Activated CD8-positive, alpha-beta T cell treated with anti-CD3 and anti-CD28 coated beads, Interleukin-2, amount 10 ng/mL, durations not matched to agents 7 days and 5 days (primary cell): ENCODE results near the gene CD247. TPM values are rescaled to one million over a fixed set of nuclear protein-coding genes. Genes with fewer than 3 reads are reported as not detected.

Experiments
- ATAC-seq: fragments of 150-1000 bp; cut with Tn5 transposase; one replicate; pipeline ENCODE4 v1.10.0; 2021; ENCODE audit warnings: moderate library complexity
- CTCF ChIA-PET: fragments of 350-600 bp; sonication (Branson Sonifier 250); formaldehyde crosslinking; loops from one replicate; lab custom pipeline; 2021; ENCODE audit warnings: antibody characterized with exemption; lab: Charles Lee
- POLR2A ChIA-PET: fragments of 350-600 bp; sonication (Branson Sonifier 250); formaldehyde crosslinking; loops from one replicate; lab custom pipeline; 2021; ENCODE audit warnings: antibody characterized with exemption; lab: Charles Lee
- DNase-seq: peaks from one replicate; pipeline ENCODE4 v3.0.0-alpha.2; 2020
- H3K27ac Mint-ChIP-seq: one replicate; pipeline ENCODE4 v1.8.0; 2021; ENCODE audit warnings: mild to moderate bottlenecking, mixed read lengths
- H3K27me3 Mint-ChIP-seq: one replicate; pipeline ENCODE4 v1.8.0; 2021; ENCODE audit warnings: low read depth, mixed read lengths
- H3K36me3 Mint-ChIP-seq: one replicate; pipeline ENCODE4 v1.8.0; 2021; ENCODE audit warnings: low read depth, mixed read lengths
- H3K4me1 Mint-ChIP-seq: one replicate; pipeline ENCODE4 v1.8.0; 2021; ENCODE audit warnings: low read depth, mixed read lengths
- H3K4me3 Mint-ChIP-seq: one replicate; pipeline ENCODE4 v1.8.0; 2021; ENCODE audit warnings: mild to moderate bottlenecking, mixed read lengths
- H3K9me3 Mint-ChIP-seq: one replicate; pipeline ENCODE4 v1.8.0; 2022; ENCODE audit warnings: mixed read lengths; ENCODE audit not compliant: insufficient read depth
- total RNA-seq, 2 experiments: library from RNA; stranded (reverse); gene quantifications; one replicate each; pipeline ENCODE4 v1.2.3, GENCODE V29; 2021

Gene CD247
- total RNA-seq, 2 experiments from 2014 or later: 243 to 251 TPM

DNA sequence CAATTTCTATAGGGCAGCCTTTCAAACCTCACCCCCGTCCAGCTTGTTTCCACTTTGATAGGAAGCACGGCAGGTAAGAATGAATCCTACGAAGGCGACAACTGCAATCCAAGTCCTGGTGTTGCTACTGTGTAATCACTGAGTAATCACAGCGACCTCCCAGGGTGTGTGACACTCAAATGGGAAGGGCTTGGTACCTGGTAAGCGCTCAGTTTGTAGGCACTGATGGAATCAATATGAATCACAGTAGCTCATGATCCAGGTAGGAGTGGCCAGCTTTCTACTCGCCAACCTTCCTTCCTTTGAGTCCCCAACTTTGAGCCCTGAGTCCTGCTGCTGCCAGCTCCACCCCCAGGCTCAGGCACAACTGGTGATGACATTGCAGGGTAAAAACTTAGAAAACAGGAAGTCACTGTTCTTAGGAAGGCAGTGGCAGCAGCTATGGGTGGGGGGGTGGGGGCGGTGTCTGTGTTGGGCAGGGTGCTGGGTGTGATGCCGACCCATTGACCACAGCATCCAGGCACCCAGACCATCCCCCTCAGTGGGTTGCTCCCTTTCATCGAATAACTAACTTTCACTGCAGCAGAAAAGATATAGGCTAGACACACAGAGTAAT is 70.7 kb downstream of the CD247 start:
- CTCF ChIA-PET: interaction anchor here (0.8 to 2.7 kb wide), 23 partner anchors 9 to 389 kb away, joined by 3 to 34 read pairs (median 5); partner anchors contain the start of genes CD247, CREG1 and POU2F1
- Mint-ChIP-seq H3K4me3 (peak overlapping the region; percentile 67), H3K36me3 (peaks cover 57% of the 10 kb centered on the region), H3K27me3 (no peaks in the 10 kb centered on the region), H3K4me1 (peaks cover 91% of the 10 kb centered on the region), H3K27ac (peak overlapping the region; percentile 94), H3K9me3 (no peaks in the 10 kb centered on the region)
- DNase-seq (peak; percentile 83), ATAC-seq (peak; percentile 75)
- POLR2A ChIA-PET: interaction anchor here (0.6 to 3.5 kb wide), 10 partner anchors 8 to 227 kb away, joined by 3 to 37 read pairs (median 5); partner anchors contain the start of genes CD247 and POU2F1

DNA sequence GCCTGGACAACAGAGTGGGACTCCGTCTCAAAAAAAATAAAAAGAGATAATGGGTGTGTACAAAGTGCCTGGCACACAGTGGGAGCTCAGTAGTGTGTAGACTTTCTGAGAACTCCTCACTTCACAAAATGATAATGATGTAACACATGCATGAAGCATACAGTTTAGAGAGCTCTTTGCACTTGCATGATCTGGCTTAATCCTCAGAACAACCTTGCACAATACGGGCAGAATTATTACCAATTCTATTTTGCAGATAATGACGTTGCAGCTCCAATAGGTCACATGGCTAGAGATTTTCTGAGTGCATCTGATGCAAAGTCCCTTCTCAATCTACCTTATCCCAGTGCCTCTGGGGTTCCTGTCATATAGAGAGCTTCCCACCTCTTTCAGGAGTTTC is 71.4 kb downstream of the CD247 start:
- H3K27me3 Mint-ChIP-seq: no peaks in the 10 kb centered on the region
- ChIA-PET CTCF (interaction anchor here (0.8 to 2.7 kb wide), 22 partner anchors 8 to 388 kb away, joined by 3 to 34 read pairs (median 5); partner anchors contain the start of genes CD247, CREG1 and POU2F1), POLR2A (interaction anchor here (0.6 to 3.5 kb wide), 9 partner anchors 8 to 226 kb away, joined by 3 to 37 read pairs (median 5); partner anchors contain the start of genes CD247 and POU2F1)
- peak overlapping the region; percentile 67 for H3K4me3 Mint-ChIP-seq
- H3K9me3 Mint-ChIP-seq: no peaks in the 10 kb centered on the region
- no peak for DNase-seq
- H3K4me1 Mint-ChIP-seq: peaks cover 91% of the 10 kb centered on the region
- ATAC-seq: no peak
- H3K36me3 Mint-ChIP-seq: peaks cover 59% of the 10 kb centered on the region
- H3K27ac Mint-ChIP-seq: peak overlapping the region; percentile 94

DNA sequence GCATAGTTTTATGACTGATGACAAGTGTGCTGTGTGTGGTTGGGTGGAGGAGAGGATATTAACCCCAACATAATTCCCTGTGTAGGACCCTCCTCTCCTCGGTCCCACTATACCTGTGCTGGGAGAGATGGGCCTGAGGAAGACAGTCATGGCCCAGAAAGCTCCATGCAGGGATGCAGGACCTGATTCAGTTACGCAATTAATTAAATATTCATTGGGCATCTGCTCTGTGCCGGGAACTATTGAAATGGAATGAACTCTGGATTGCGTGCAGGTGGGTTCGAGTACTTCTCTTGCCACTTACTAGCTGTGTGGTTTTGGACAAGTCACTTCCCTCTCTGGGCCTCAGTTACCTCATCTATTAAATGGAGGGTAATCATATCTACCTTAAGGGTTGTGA is 74.6 kb downstream of the CD247 start:
- peak overlapping the region; percentile 81 for H3K27ac Mint-ChIP-seq
- H3K36me3 Mint-ChIP-seq: peaks cover 75% of the 10 kb centered on the region
- DNase-seq (peak; percentile 14), ATAC-seq (no peak)
- no peaks in the 10 kb centered on the region for H3K9me3 Mint-ChIP-seq
- ChIA-PET POLR2A (no interaction called here), CTCF (interaction anchor here (0.6 to 4.3 kb wide), 9 partner anchors 10 to 370 kb away, joined by 3 to 20 read pairs (median 9); no protein-coding TSS in a partner anchor)
- H3K4me1 Mint-ChIP-seq: peaks cover 95% of the 10 kb centered on the region
- no peaks in the 10 kb centered on the region for H3K27me3 Mint-ChIP-seq
- no peak overlapping the region for H3K4me3 Mint-ChIP-seq

DNA sequence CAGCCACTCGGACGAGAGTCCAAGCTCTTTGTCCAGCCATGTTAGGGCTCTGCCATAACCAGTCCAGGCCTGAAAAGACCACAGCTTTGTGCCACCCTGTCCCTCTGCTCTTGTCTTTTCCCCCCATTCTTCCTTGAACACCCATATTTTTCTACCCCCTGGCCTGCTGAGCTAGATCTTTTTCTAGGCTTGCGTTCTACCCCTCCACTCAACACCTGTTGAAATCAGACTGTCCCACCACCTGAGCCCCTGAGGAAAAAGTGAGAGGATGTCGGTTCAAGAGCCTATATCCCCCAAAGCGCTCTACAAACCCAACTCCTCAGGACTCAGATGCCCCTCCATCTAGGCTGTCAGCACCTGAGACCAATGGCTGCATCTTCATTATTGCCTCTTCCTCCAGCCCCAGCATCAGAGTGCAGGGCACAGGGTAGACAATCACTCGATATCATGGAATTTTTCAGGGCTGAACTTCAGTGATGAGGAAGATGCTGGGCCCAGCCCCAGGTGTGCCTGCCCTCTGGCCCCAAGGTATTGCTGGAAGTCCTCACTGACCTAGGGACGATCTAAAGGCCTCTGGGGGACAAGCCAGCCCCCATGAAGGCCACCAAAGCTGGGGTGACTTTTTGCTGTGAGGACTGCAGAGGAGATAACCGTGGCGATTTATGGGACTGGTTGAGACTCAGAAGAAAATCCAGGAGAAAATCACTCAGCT is 75.3 kb downstream of the CD247 start:
- no peak for ATAC-seq
- H3K27ac Mint-ChIP-seq: peak overlapping the region; percentile 81
- no peak overlapping the region for H3K4me3 Mint-ChIP-seq
- DNase-seq: peak; percentile 18
- no peaks in the 10 kb centered on the region for H3K9me3 Mint-ChIP-seq
- H3K27me3 Mint-ChIP-seq: no peaks in the 10 kb centered on the region
- ChIA-PET POLR2A (no interaction called here), CTCF (interaction anchor here (0.7 to 4.3 kb wide), 15 partner anchors 7 to 223 kb away, joined by 3 to 28 read pairs (median 4); partner anchors contain the start of gene CD247)
- peaks cover 82% of the 10 kb centered on the region for H3K36me3 Mint-ChIP-seq
- peaks cover 95% of the 10 kb centered on the region for H3K4me1 Mint-ChIP-seq

DNA sequence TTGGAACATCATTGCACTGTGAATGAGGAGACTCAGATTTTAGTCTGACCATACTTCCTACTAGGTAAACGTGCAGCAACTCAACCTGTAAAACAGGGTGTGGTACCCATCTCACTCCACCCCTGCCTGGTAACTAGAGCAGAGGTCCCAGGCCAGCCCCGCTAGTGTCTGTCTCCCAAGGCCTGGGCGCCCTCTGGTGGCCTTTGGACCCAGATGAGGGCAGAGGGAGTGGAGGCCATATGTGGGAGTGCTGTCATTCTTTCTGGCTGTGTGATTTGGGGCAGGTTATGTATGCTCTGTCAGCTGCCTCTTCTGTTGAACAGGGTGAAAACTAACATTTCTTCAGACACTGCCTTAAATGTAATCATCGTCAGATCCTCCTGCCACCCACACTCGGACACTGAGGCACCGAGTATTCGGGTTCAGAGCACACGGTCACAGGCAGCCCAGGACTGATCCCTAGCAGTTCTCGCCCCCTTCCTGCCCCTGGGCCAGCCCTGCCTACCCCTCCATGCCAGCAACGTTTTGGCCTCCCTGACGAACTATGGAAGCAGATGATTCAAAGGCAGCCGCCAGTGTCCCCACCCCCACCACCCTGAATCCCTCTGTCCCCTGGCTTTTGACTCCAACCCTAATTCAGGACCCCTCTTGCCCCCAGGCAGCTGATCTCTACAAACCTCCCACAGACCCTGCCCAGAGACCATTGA is 76.0 kb downstream of the CD247 start:
- Mint-ChIP-seq H3K36me3 (peaks cover 82% of the 10 kb centered on the region), H3K4me1 (peaks cover 94% of the 10 kb centered on the region), H3K27me3 (no peaks in the 10 kb centered on the region), H3K9me3 (no peaks in the 10 kb centered on the region), H3K4me3 (no peak overlapping the region), H3K27ac (peak overlapping the region; percentile 81)
- ChIA-PET POLR2A (no interaction called here), CTCF (interaction anchor here (0.7 to 4.3 kb wide), 14 partner anchors 8 to 222 kb away, joined by 3 to 28 read pairs (median 4); partner anchors contain the start of gene CD247)
- DNase-seq: peak; percentile 91
- ATAC-seq: peak; percentile 85

- DNase-seq: peak; percentile 16
- no peak overlapping the region for H3K4me3 Mint-ChIP-seq
- peak overlapping the region; percentile 19 for H3K27ac Mint-ChIP-seq
- no peaks in the 10 kb centered on the region for H3K27me3 Mint-ChIP-seq
- ChIA-PET POLR2A (interaction anchor here (0.7 to 0.8 kb wide), 2 partner anchors 9 to 222 kb away, joined by 3 read pairs; no protein-coding TSS in a partner anchor), CTCF (interaction anchor here (0.8 to 5.1 kb wide), 14 partner anchors 9 to 174 kb away, joined by 3 to 28 read pairs (median 5); partner anchors contain the start of gene CD247)
- no peaks in the 10 kb centered on the region for H3K9me3 Mint-ChIP-seq
- no peak for ATAC-seq
- peaks cover 94% of the 10 kb centered on the region for H3K4me1 Mint-ChIP-seq
- H3K36me3 Mint-ChIP-seq: peaks cover 85% of the 10 kb centered on the region
Measured at GRCh38 chr1:167441222-167441621, 77.1 kb downstream of the CD247 start.

DNA sequence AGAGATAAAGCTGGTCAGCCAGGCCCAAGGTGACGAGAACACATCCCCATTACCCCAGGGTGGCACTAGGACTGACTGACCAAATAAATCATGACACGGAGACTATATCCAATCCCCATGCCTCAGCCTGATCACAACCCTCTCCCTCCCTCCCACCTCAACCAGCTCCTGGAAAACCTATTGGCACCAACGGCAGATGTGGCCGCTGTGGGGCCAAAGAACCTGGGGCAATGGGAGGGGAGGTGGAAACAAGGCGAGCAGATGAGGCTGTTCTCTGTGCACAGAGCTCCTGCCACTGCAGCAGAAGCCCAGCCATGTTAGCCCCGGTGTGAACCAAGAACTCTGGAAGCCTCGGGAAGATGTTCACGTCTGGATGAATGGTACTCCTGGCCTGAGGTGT is 77.6 kb downstream of the CD247 start:
- ATAC-seq (no peak), DNase-seq (peak; percentile 17)
- H3K4me1 Mint-ChIP-seq: peaks cover 94% of the 10 kb centered on the region
- no peaks in the 10 kb centered on the region for H3K9me3 Mint-ChIP-seq
- peak overlapping the region; percentile 76 for H3K27ac Mint-ChIP-seq
- H3K27me3 Mint-ChIP-seq: no peaks in the 10 kb centered on the region
- ChIA-PET POLR2A (interaction anchor here (0.7 to 1.1 kb wide), 3 partner anchors 10 to 221 kb away, joined by 3 read pairs; no protein-coding TSS in a partner anchor), CTCF (interaction anchor here (0.9 to 5.1 kb wide), 13 partner anchors 8 to 173 kb away, joined by 3 to 28 read pairs (median 5); partner anchors contain the start of gene CD247)
- H3K36me3 Mint-ChIP-seq: peaks cover 85% of the 10 kb centered on the region
- no peak overlapping the region for H3K4me3 Mint-ChIP-seq

- peak overlapping the region; percentile 2 for H3K4me3 Mint-ChIP-seq
- peaks cover 85% of the 10 kb centered on the region for H3K36me3 Mint-ChIP-seq
- H3K9me3 Mint-ChIP-seq: no peaks in the 10 kb centered on the region
- DNase-seq (peak; percentile 20), ATAC-seq (no peak)
- H3K27me3 Mint-ChIP-seq: no peaks in the 10 kb centered on the region
- ChIA-PET POLR2A (interaction anchor here (0.6 to 1.1 kb wide), 2 partner anchors 15 to 43 kb away, joined by 3 to 4 read pairs; no protein-coding TSS in a partner anchor), CTCF (interaction anchor here (0.9 to 5.1 kb wide), 11 partner anchors 8 to 171 kb away, joined by 3 to 28 read pairs (median 5); partner anchors contain the start of gene CD247)
- peaks cover 94% of the 10 kb centered on the region for H3K4me1 Mint-ChIP-seq
- H3K27ac Mint-ChIP-seq: peak overlapping the region; percentile 76
Measured at GRCh38 chr1:167440345-167440744, 78.0 kb downstream of the CD247 start.

DNA sequence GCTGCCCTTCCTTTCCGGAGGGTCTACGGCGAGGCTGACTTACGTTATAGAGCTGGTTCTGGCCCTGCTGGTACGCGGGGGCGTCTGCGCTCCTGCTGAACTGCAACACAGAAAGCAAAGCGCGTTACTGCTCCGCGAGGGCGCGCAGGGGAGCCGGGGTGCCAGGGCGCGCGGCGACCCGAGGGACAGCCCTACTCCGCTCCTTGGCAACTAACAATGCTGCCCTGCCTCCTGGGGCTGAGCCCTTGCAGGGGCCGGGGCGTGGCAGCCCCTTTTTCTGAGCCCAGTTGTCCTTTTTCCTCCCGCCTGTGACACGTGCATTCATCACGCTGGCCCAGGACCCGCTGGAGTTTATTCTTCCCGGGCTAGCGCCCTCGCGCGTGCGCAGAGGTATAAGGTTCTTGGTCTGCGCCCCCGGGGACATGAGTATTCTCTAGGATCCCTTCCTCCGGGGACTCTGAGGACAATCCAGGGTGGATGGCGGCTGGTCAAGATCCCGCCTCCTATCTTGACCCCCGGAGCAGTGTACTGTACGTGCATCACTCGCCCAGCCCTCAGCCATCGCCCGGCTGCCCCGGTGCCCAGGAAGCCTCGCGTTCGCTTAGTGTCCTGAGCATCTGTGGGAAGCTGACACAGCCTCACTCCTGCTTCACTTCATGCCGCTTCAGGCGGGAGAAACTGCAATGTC is 78.9 kb downstream of the CD247 start:
- CTCF ChIA-PET: interaction anchor here (0.7 to 5.1 kb wide), 11 partner anchors 8 to 172 kb away, joined by 3 to 26 read pairs (median 4); no protein-coding TSS in a partner anchor
- Mint-ChIP-seq H3K27me3 (no peaks in the 10 kb centered on the region), H3K9me3 (no peaks in the 10 kb centered on the region), H3K4me1 (peaks cover 93% of the 10 kb centered on the region), H3K4me3 (peak overlapping the region; percentile 73), H3K36me3 (peaks cover 79% of the 10 kb centered on the region), H3K27ac (peak overlapping the region; percentile 96)
- POLR2A ChIA-PET: interaction anchor here (0.6 to 2.3 kb wide), 4 partner anchors 8 to 78 kb away, joined by 3 to 8 read pairs (median 4); partner anchors contain the start of gene CD247
- ATAC-seq: peak; percentile 18
- DNase-seq: peak; percentile 23
